HG03565 (cell line): ENCODE measurements around the gene ALKBH1.
"Not testable (repeated sequence)": the region's sequence is repeated elsewhere in the genome, so short reads cannot be mapped to it uniquely, and the experiment has no call there.

ENCODE experiments used
- ATAC-seq: cut with Tn5 transposase; IDR thresholded peaks from one replicate; pipeline ENCODE4 v1.9.1; 2021; ENCODE audit warnings: mild to moderate bottlenecking, moderate library complexity; ENCODE audit not compliant: unreplicated experiment

Gene ALKBH1

GRCh38 chr14:77707724-77708408 lies at the start of gene ALKBH1, which contains the start of gene SLIRP:
Gene ALKBH1 (minus strand): TSS chr14:77708023. CDS start chr14:77708004, 19 bp downstream.
Gene SLIRP (plus strand): TSS chr14:77708103. CDS start chr14:77708112, 9 bp downstream.
- ATAC-seq: peak; percentile 92

GRCh38 chr14:77752799-77753516 lies 45.1 kb upstream of the ALKBH1 start:
- ATAC-seq: no peak

- no peak for ATAC-seq
These were observed 44.4 kb upstream of the ALKBH1 start for GRCh38 chr14:77752266-77752665.

- ATAC-seq: not testable (repeated sequence)
These were observed 39.6 kb upstream of the ALKBH1 start for GRCh38 chr14:77747425-77747824.

GRCh38 chr14:77746064-77746702 lies 38.4 kb upstream of the ALKBH1 start:
- no peak for ATAC-seq

- no peak for ATAC-seq
These were observed 33.6 kb upstream of the ALKBH1 start for GRCh38 chr14:77741438-77741837.

- ATAC-seq: peak; percentile 89
These were observed 30.9 kb upstream of the ALKBH1 start for GRCh38 chr14:77738559-77739250.

GRCh38 chr14:77730976-77731497 lies 23.2 kb upstream of the ALKBH1 start:
- no peak for ATAC-seq

GRCh38 chr14:77722301-77722700 lies 14.5 kb upstream of the ALKBH1 start:
- ATAC-seq: no peak

- ATAC-seq: no peak
These were observed 13.6 kb upstream of the ALKBH1 start for GRCh38 chr14:77721437-77721836.

GRCh38 chr14:77717608-77718305 lies 9.9 kb upstream of the ALKBH1 start:
- no peak for ATAC-seq

GRCh38 chr14:77714926-77715325 lies 7.1 kb upstream of the ALKBH1 start:
- no peak for ATAC-seq

- no peak for ATAC-seq
These were observed 2.5 kb upstream of the ALKBH1 start for GRCh38 chr14:77710364-77710763.

- ATAC-seq: no peak
These were observed 1.6 kb upstream of the ALKBH1 start for GRCh38 chr14:77709412-77709811.

GRCh38 chr14:77708749-77709148 lies 926 bp upstream of the ALKBH1 start:
- ATAC-seq: no peak

GRCh38 chr14:77707355-77707723 lies 484 bp downstream of the ALKBH1 start:
- ATAC-seq: peak; percentile 7

- no peak for ATAC-seq
These were observed 16.6 kb downstream of the ALKBH1 start for GRCh38 chr14:77691259-77691658.

GRCh38 chr14:77682158-77682553 lies 25.7 kb downstream of the ALKBH1 start:
- no peak for ATAC-seq

GRCh38 chr14:77681196-77682157 lies 26.3 kb downstream of the ALKBH1 start:
- ATAC-seq: no peak
